ENCODE measurements around the gene LRBA. TPM values are rescaled to one million over a fixed set of nuclear protein-coding genes. Genes with fewer than 3 reads are reported as not detected.

Gene LRBA
- total RNA-seq, 1 donor from 2014 or later: 26.4 TPM

GRCh38 chr4:150258569-150258968 lies 756.5 kb downstream of the LRBA start:
- Mint-ChIP-seq H3K9me3 (ENCODE audit: unreplicated experiment) (no peaks in the 10 kb centered on the region), H3K36me3 (ENCODE audit: unreplicated experiment) (peaks cover 5% of the 10 kb centered on the region), H3K4me1 (ENCODE audit: low read depth, unreplicated experiment) (peaks cover 9% of the 10 kb centered on the region), H3K27ac (ENCODE audit: unreplicated experiment) (no peak overlapping the region), H3K27me3 (ENCODE audit: unreplicated experiment) (no peaks in the 10 kb centered on the region), H3K4me3 (ENCODE audit: unreplicated experiment) (no peak overlapping the region)
- DNase-seq: no peak
- TF ChIP-seq CTCF (IDR thresholded peaks at IDR 0.05; ENCODE audit: partially characterized antibody, unreplicated experiment): no peak

GRCh38 chr4:150256841-150257730 lies 758.0 kb downstream of the LRBA start:
- no peak for DNase-seq
- Mint-ChIP-seq H3K4me3 (ENCODE audit: unreplicated experiment) (no peak overlapping the region), H3K27ac (ENCODE audit: unreplicated experiment) (no peak overlapping the region), H3K4me1 (ENCODE audit: low read depth, unreplicated experiment) (peaks cover 9% of the 10 kb centered on the region), H3K27me3 (ENCODE audit: unreplicated experiment) (peaks cover 4% of the 10 kb centered on the region), H3K9me3 (ENCODE audit: unreplicated experiment) (no peaks in the 10 kb centered on the region), H3K36me3 (ENCODE audit: unreplicated experiment) (peaks cover 13% of the 10 kb centered on the region)
- TF ChIP-seq CTCF (IDR thresholded peaks at IDR 0.05; ENCODE audit: partially characterized antibody, unreplicated experiment): no peak

- Mint-ChIP-seq H3K36me3 (ENCODE audit: unreplicated experiment) (peaks cover 15% of the 10 kb centered on the region), H3K4me1 (ENCODE audit: low read depth, unreplicated experiment) (peaks cover 9% of the 10 kb centered on the region), H3K4me3 (ENCODE audit: unreplicated experiment) (no peak overlapping the region), H3K27me3 (ENCODE audit: unreplicated experiment) (peaks cover 4% of the 10 kb centered on the region), H3K27ac (ENCODE audit: unreplicated experiment) (no peak overlapping the region), H3K9me3 (ENCODE audit: unreplicated experiment) (peaks cover 3% of the 10 kb centered on the region)
- no peak for TF ChIP-seq CTCF (IDR thresholded peaks at IDR 0.05; ENCODE audit: partially characterized antibody, unreplicated experiment)
- DNase-seq: no peak
Measured at GRCh38 chr4:150256225-150256620, 758.9 kb downstream of the LRBA start.

- TF ChIP-seq CTCF (IDR thresholded peaks at IDR 0.05; ENCODE audit: partially characterized antibody, unreplicated experiment): no peak
- H3K4me1 Mint-ChIP-seq (ENCODE audit: low read depth, unreplicated experiment): peaks cover 9% of the 10 kb centered on the region
- no peak for DNase-seq
- H3K27ac Mint-ChIP-seq (ENCODE audit: unreplicated experiment): no peak overlapping the region
- H3K27me3 Mint-ChIP-seq (ENCODE audit: unreplicated experiment): peaks cover 4% of the 10 kb centered on the region
- H3K4me3 Mint-ChIP-seq (ENCODE audit: unreplicated experiment): no peak overlapping the region
- H3K9me3 Mint-ChIP-seq (ENCODE audit: unreplicated experiment): peaks cover 3% of the 10 kb centered on the region
- peaks cover 15% of the 10 kb centered on the region for H3K36me3 Mint-ChIP-seq (ENCODE audit: unreplicated experiment)
Measured at GRCh38 chr4:150255610-150256224, 759.4 kb downstream of the LRBA start.

Data from glutamatergic neuron (in vitro differentiated cells).